ENCODE measurements around the gene DDAH1. TPM values are rescaled to one million over a fixed set of nuclear protein-coding genes. Genes with fewer than 3 reads are reported as not detected.

Gene DDAH1
- total RNA-seq, 3 donors from 2014 or later, result 9.3 to 24.3 (median 23.9) TPM

- Histone ChIP-seq H3K36me3 (no peaks in the 10 kb centered on the region), H3K27me3 (no peaks in the 10 kb centered on the region), H3K9me3 (no peaks in the 10 kb centered on the region), H3K4me3 (peak overlapping the region in 2 of 3 donors; percentile 59 to 95), H3K27ac (peak overlapping the region; percentile 78 to 90), H3K4me1 (no peaks in the 10 kb centered on the region)
- no peak for DNase-seq (ENCODE audit: low spot score in 2 of 2)
- TF ChIP-seq, protein P1, sequence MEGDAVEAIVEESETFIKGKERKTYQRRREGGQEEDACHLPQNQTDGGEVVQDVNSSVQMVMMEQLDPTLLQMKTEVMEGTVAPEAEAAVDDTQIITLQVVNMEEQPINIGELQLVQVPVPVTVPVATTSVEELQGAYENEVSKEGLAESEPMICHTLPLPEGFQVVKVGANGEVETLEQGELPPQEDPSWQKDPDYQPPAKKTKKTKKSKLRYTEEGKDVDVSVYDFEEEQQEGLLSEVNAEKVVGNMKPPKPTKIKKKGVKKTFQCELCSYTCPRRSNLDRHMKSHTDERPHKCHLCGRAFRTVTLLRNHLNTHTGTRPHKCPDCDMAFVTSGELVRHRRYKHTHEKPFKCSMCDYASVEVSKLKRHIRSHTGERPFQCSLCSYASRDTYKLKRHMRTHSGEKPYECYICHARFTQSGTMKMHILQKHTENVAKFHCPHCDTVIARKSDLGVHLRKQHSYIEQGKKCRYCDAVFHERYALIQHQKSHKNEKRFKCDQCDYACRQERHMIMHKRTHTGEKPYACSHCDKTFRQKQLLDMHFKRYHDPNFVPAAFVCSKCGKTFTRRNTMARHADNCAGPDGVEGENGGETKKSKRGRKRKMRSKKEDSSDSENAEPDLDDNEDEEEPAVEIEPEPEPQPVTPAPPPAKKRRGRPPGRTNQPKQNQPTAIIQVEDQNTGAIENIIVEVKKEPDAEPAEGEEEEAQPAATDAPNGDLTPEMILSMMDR (IDR thresholded peaks at IDR 0.05), result no peak
- TF ChIP-seq POLR2A (IDR thresholded peaks at IDR 0.05) (no peak), POLR2AphosphoS5 (IDR thresholded peaks at IDR 0.05) (no peak)
- intact Hi-C loops (cut with DNase I; ENCODE audit: low total_unique reads), result no loop called here
These were observed 801 bp upstream of the DDAH1 start for GRCh38 chr1:85465786-85466134.

DNA sequence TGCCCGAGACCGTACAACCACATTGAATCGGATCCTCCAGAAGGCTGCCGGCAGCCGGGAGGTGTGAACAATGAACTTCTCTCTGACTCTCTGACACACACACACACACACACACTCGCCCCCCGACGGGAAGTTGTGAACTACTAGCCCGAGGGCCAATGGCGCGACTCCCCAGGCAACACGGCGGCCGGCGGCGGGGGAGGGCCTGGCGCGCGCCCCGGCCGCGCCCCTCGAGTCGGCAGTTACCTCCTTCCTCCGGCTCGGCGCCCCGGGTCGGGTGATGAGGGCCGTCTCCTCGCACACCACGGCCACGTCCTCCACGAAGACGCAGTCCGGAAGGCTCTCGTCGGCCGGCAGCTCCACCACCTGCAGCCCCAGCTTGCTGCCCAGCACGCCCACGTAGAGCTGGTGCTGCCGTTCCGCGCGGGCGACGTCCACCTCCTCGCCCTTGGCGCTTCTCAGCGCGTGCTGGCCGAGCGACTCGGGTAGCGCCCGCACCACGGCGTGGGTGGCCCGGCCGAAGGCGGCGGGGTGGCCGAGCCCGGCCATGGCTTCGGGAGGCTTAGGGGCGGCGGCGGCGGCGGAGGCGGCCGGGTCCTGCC, 361 bp downstream of the DDAH1 start:
- peak overlapping the region; percentile 59 to 95 (median 70) for H3K4me3 ChIP-seq
- intact Hi-C loops (cut with DNase I; ENCODE audit: low total_unique reads), result no loop called here
- peak overlapping the region; percentile 78 to 90 for H3K27ac ChIP-seq
- no peaks in the 10 kb centered on the region for H3K9me3 ChIP-seq
- H3K36me3 ChIP-seq, result no peaks in the 10 kb centered on the region
- peak; percentile 30 to 56 for DNase-seq (ENCODE audit: low spot score in 2 of 2)
- no peaks in the 10 kb centered on the region for H3K27me3 ChIP-seq
- TF ChIP-seq POLR2AphosphoS5 (IDR thresholded peaks at IDR 0.05), result peak in 1 of 3 donors; percentile 7
- TF ChIP-seq, protein P1 (IDR thresholded peaks at IDR 0.05), result no peak
- no peaks in the 10 kb centered on the region for H3K4me1 ChIP-seq

- TF ChIP-seq POLR2A (IDR thresholded peaks at IDR 0.05), result no peak
- Histone ChIP-seq H3K27me3 (no peaks in the 10 kb centered on the region), H3K27ac (peak overlapping the region; percentile 78 to 90), H3K4me1 (no peaks in the 10 kb centered on the region), H3K9me3 (no peaks in the 10 kb centered on the region), H3K4me3 (peak overlapping the region; percentile 59 to 95 (median 70)), H3K36me3 (no peaks in the 10 kb centered on the region)
- intact Hi-C loops (cut with DNase I; ENCODE audit: low total_unique reads), result no loop called here
- DNase-seq (ENCODE audit: low spot score in 2 of 2), result no peak
These were observed 1.0 kb downstream of the DDAH1 start for GRCh38 chr1:85463731-85464496.

GRCh38 chr1:85462931-85463649, 1.9 kb downstream of the DDAH1 start:
- H3K4me1 ChIP-seq, result no peaks in the 10 kb centered on the region
- H3K36me3 ChIP-seq, result no peaks in the 10 kb centered on the region
- H3K9me3 ChIP-seq, result no peaks in the 10 kb centered on the region
- H3K27ac ChIP-seq, result no peak overlapping the region
- no peaks in the 10 kb centered on the region for H3K27me3 ChIP-seq
- intact Hi-C loops (cut with DNase I; ENCODE audit: low total_unique reads), result no loop called here
- H3K4me3 ChIP-seq, result no peak overlapping the region
- no peak for TF ChIP-seq POLR2AphosphoS5 (IDR thresholded peaks at IDR 0.05)
- no peak for TF ChIP-seq POLR2A (IDR thresholded peaks at IDR 0.05)
- TF ChIP-seq, protein P1 (IDR thresholded peaks at IDR 0.05), result no peak
- no peak for DNase-seq (ENCODE audit: low spot score in 2 of 2)

- Histone ChIP-seq H3K27me3 (no peaks in the 10 kb centered on the region), H3K4me1 (no peaks in the 10 kb centered on the region), H3K27ac (peak overlapping the region in 1 of 2 donors; percentile 15), H3K4me3 (no peak overlapping the region), H3K9me3 (no peaks in the 10 kb centered on the region), H3K36me3 (no peaks in the 10 kb centered on the region)
- DNase-seq (ENCODE audit: low spot score in 2 of 2), result no peak
- TF ChIP-seq POLR2A (IDR thresholded peaks at IDR 0.05), result no peak
- TF ChIP-seq, protein P1 (IDR thresholded peaks at IDR 0.05), result no peak
- TF ChIP-seq POLR2AphosphoS5 (IDR thresholded peaks at IDR 0.05), result no peak
- intact Hi-C loops (cut with DNase I; ENCODE audit: low total_unique reads), result no loop called here
These were observed 3.6 kb downstream of the DDAH1 start for GRCh38 chr1:85461216-85461918.

Measured in breast epithelium (tissue), 4 donors.